Mesendoderm (in vitro differentiated cells): ENCODE measurements around the gene VASH2.

Experiments
- DNase-seq: peaks from one replicate; pipeline ENCODE4 v3.0.0; 2013
- H2AK5ac ChIP-seq: 2 replicates; pipeline ENCODE4 v1.6.1; 2013; ENCODE audit warnings: low read length, inconsistent platforms
- H2BK120ac ChIP-seq: 2 replicates; pipeline ENCODE4 v1.6.1; 2013; ENCODE audit warnings: low read depth, mild to moderate bottlenecking, low read length, moderate library complexity, mixed read lengths
- H2BK15ac ChIP-seq: replicated peaks from 2 replicates; pipeline ENCODE4 v1.6.1; 2013; ENCODE audit warnings: low read depth, mild to moderate bottlenecking, moderate library complexity
- H2BK5ac ChIP-seq: 2 replicates; pipeline ENCODE4 v1.6.1; 2013; ENCODE audit warnings: low read length, inconsistent platforms
- H3K18ac ChIP-seq: 2 replicates; pipeline ENCODE4 v1.6.1; 2013; ENCODE audit warnings: mild to moderate bottlenecking, low read length, mixed read lengths
- H3K23ac ChIP-seq: one replicate; pipeline ENCODE4 v1.6.1; 2013; ENCODE audit warnings: low read length
- H3K27ac ChIP-seq: 2 replicates; pipeline ENCODE4 v1.5.1; 2013; ENCODE audit warnings: low read depth, mild to moderate bottlenecking, inconsistent platforms, low read length, moderate library complexity
- H3K27me3 ChIP-seq: 2 replicates; pipeline ENCODE4 v1.6.1; 2013; ENCODE audit warnings: low read length, control low read depth, mild to moderate bottlenecking, inconsistent platforms; ENCODE audit not compliant: insufficient read depth, poor library complexity
- H3K36me3 ChIP-seq: 2 replicates; pipeline ENCODE4 v1.6.1; 2013; ENCODE audit warnings: low read length, inconsistent platforms; ENCODE audit not compliant: control insufficient read depth, insufficient read depth
- H3K4ac ChIP-seq: one replicate; pipeline ENCODE4 v1.6.1; 2013; ENCODE audit warnings: low read depth, mild to moderate bottlenecking, low read length, moderate library complexity
- H3K4me1 ChIP-seq: 2 replicates; pipeline ENCODE4 v1.6.1; 2013; ENCODE audit warnings: low read depth, low read length, inconsistent platforms; ENCODE audit not compliant: control insufficient read depth
- H3K4me2 ChIP-seq: 2 replicates; pipeline ENCODE4 v1.6.1; 2013; ENCODE audit warnings: low read length
- H3K4me3 ChIP-seq: 2 replicates; pipeline ENCODE4 v1.5.1; 2013; ENCODE audit warnings: mild to moderate bottlenecking, low read length
- H3K56ac ChIP-seq: one replicate; pipeline ENCODE4 v1.6.1; 2013; ENCODE audit warnings: low read length
- H3K79me1 ChIP-seq: 2 replicates; pipeline ENCODE4 v1.6.1; 2013; ENCODE audit warnings: low read length, inconsistent platforms
- H3K79me2 ChIP-seq: 2 replicates; pipeline ENCODE4 v1.6.1; 2013; ENCODE audit warnings: mild to moderate bottlenecking, low read length; ENCODE audit not compliant: control insufficient read depth, insufficient read depth
- H3K9ac ChIP-seq: 2 replicates; pipeline ENCODE4 v1.6.1; 2013; ENCODE audit warnings: low read length, inconsistent platforms
- H4K5ac ChIP-seq: one replicate; pipeline ENCODE4 v1.6.1; 2013; ENCODE audit warnings: low read length
- H4K8ac ChIP-seq: one replicate; pipeline ENCODE4 v1.6.1; 2013; ENCODE audit warnings: low read depth, mild to moderate bottlenecking, control low read depth, low read length, moderate library complexity
- WGBS: extraction: QIAGEN DNeasy Blood & Tissue Kit; methylation state at CpG from one replicate; pipeline ENCODE4 v1.1.7; 2013; ENCODE audit warnings: low lambda C conversion rate, missing lambda C conversion rate; ENCODE audit not compliant: insufficient coverage; ENCODE audit errors: extremely low coverage; 5-methylcytosine and 5-hydroxymethylcytosine counted together

Gene VASH2

DNA sequence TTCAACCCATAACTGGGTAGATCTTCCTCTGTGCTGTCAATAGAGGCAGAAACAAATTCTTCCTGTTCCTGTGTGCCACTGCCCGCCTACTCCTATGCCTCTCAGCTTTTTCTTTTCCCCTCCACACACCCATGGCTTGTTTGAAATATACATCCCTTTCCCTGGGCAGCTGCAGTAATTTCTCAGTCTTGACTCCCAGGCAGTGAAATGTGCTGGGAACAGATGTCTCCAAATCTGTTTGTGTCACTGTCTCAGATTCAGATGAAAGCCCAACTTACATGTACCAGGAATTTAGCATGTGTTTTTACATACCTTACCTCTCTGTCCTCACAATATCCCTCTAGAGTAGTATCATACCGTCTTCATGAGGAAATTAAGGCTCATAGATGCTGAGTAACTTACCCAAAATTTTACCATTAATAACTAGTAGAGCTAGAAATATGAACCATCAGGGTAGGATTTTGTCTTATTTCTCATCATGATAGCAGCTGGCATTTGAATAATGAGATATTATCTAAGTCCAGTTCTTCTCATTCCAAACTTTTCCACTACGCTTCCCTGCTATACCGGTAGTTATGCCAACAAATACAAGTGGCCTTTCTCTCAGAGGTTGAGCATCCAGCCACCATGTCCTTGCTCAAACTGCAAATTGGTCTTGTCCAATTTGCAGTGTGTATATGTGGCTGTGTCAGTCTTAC, 4.7 kb upstream of the VASH2 start:
- Histone ChIP-seq H3K27ac (no peak overlapping the region), H3K23ac (no peak overlapping the region), H3K36me3 (no peaks in the 10 kb centered on the region), H2BK5ac (no peak overlapping the region), H3K4me1 (peaks cover 3% of the 10 kb centered on the region), H3K27me3 (no peaks in the 10 kb centered on the region), H3K79me2 (peaks cover 1% of the 10 kb centered on the region), H4K5ac (no peak overlapping the region), H3K9ac (no peak overlapping the region), H4K8ac (no peak overlapping the region), H3K56ac (no peak overlapping the region), H3K4me2 (no peak overlapping the region), H2BK120ac (no peak overlapping the region), H3K4ac (no peak overlapping the region), H3K4me3 (no peak overlapping the region), H2BK15ac (no peak overlapping the region), H3K18ac (no peak overlapping the region), H3K79me1 (no peaks in the 10 kb centered on the region), H2AK5ac (no peak overlapping the region)
- no peak for DNase-seq
- WGBS = no CpG with 5 or more reads among the region's 4 CpGs

DNA sequence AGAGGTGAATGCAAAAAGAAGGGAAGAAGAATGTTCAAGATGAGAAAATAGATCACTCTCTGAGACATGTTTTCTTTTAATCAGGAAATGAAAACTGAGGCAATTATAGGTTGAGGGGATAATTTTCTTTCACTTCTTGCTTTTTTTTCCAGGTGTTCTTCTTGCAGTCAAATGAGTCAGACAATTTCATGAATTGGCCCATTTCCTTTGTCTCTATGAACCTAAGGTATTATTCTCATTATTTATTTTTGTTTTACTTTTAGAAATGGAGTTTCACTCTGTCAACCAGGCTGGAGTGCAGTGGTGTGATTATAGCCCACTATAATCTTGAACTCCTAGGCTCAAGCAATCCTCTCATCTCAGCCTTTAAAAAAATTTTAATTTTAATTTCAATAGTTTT, 3.5 kb upstream of the VASH2 start:
- no peak for DNase-seq
- H2BK120ac ChIP-seq = no peak overlapping the region
- no peak overlapping the region for H3K4me3 ChIP-seq
- peaks cover 3% of the 10 kb centered on the region for H3K4me1 ChIP-seq
- H3K4me2 ChIP-seq = no peak overlapping the region
- no peak overlapping the region for H3K27ac ChIP-seq
- H3K18ac ChIP-seq = no peak overlapping the region
- H3K9ac ChIP-seq = no peak overlapping the region
- no peak overlapping the region for H2AK5ac ChIP-seq
- H3K79me2 ChIP-seq = peaks cover 13% of the 10 kb centered on the region
- no peak overlapping the region for H3K23ac ChIP-seq
- H2BK5ac ChIP-seq = no peak overlapping the region
- H4K8ac ChIP-seq = no peak overlapping the region
- H3K36me3 ChIP-seq = no peaks in the 10 kb centered on the region
- H3K27me3 ChIP-seq = no peaks in the 10 kb centered on the region
- no peak overlapping the region for H4K5ac ChIP-seq
- H3K56ac ChIP-seq = no peak overlapping the region
- peaks cover 2% of the 10 kb centered on the region for H3K79me1 ChIP-seq
- H2BK15ac ChIP-seq = no peak overlapping the region
- no peak overlapping the region for H3K4ac ChIP-seq

GRCh38 chr1:212949771-212950170, 570 bp upstream of the VASH2 start:
- Histone ChIP-seq H3K4me2 (peak overlapping the region; percentile 89), H3K36me3 (peaks cover 2% of the 10 kb centered on the region), H3K27me3 (no peaks in the 10 kb centered on the region), H3K18ac (peak overlapping the region; percentile 22), H3K9ac (peak overlapping the region; percentile 78), H3K79me2 (peaks cover 32% of the 10 kb centered on the region), H3K4me1 (peaks cover 8% of the 10 kb centered on the region), H3K4me3 (peak overlapping the region; percentile 49), H3K79me1 (peaks cover 3% of the 10 kb centered on the region), H2AK5ac (no peak overlapping the region), H2BK120ac (no peak overlapping the region), H3K4ac (no peak overlapping the region), H4K8ac (no peak overlapping the region), H3K27ac (no peak overlapping the region), H2BK5ac (peak overlapping the region; percentile 38), H3K56ac (peak overlapping the region; percentile 89), H2BK15ac (no peak overlapping the region), H3K23ac (no peak overlapping the region), H4K5ac (no peak overlapping the region)
- WGBS = no CpG with 5 or more reads among the region's 2 CpGs
- DNase-seq = no peak

DNA sequence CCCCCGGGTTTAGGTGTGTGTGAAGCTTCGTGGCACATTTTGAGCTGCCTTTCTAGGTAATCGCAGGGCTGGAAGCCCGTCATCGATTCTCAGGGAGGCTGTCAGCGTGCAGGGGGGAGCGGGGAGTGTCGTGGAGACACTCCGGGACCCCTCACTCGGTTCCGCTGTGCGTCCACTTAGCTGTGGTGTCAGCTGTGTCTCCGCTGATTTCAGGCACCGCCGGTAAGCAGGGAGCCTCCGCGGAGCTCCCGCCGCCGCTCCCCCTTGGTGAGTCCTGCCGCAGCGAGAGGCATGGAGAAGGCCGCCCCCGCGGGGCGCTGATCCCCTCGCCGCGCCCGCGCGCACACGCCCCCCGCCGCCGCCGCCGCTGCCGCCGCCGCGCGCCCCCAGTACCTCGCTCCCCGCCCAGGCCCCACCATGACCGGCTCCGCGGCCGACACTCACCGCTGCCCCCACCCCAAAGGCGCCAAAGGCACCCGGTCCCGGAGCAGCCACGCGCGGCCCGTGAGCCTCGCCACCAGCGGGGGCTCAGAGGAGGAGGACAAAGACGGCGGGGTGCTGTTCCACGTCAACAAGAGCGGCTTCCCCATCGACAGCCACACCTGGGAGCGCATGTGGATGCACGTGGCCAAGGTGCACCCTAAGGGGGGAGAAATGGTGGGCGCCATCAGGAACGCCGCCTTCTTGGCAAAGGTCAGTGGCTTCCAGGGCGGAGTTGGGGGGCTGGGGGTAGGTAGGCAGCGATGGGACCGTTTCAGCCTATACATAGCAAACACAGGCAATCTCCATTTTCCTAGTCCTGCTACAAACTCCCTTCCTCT, 995 bp downstream of the VASH2 start:
- Histone ChIP-seq H3K4me1 (peaks cover 8% of the 10 kb centered on the region), H3K79me1 (peaks cover 8% of the 10 kb centered on the region), H3K4ac (no peak overlapping the region), H4K5ac (no peak overlapping the region), H2BK120ac (no peak overlapping the region), H2BK5ac (no peak overlapping the region), H3K27me3 (no peaks in the 10 kb centered on the region), H3K23ac (peak overlapping the region; percentile 15), H3K79me2 (peaks cover 41% of the 10 kb centered on the region), H3K36me3 (peaks cover 4% of the 10 kb centered on the region), H4K8ac (no peak overlapping the region), H3K56ac (peak overlapping the region; percentile 92), H3K4me3 (peak overlapping the region; percentile 87), H3K9ac (peak overlapping the region; percentile 79), H2AK5ac (no peak overlapping the region), H3K4me2 (peak overlapping the region; percentile 88), H3K18ac (peak overlapping the region; percentile 3), H2BK15ac (no peak overlapping the region), H3K27ac (no peak overlapping the region)
- DNase-seq = no peak
- WGBS = no CpG with 5 or more reads among the region's 72 CpGs

DNA sequence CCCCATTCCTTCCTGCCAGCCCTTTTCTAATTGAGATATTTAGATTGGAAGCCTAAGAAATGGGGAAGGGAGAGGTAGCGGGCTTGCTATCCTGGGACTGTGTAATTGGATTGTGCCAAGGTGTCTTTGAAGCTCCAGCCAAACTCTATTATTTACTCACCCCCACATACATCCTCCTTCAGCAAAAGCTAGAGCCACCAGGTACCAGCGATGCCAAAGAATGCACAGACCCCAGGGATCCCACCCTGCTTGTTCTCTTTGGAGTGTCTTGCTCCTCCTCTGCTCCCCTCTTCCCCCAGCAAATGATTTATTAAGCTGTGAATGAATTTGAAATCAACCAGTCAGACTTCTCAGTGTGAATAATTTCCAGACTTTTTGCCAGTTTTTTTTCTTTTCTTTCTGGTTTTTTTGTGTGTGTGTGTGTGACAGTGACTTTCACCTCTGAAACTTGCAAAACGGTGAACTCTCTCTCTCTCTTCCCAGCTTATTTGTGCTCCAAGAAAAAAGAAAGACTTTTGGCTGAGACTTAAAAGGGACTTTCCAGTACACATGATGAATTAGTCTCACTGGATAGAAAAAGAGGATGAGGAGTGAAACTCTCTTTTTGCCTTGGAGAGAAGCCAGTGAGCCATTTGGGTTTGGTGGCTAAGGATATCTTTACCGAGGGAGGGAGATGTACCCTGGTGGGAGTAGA, 1.8 kb downstream of the VASH2 start:
- peak overlapping the region; percentile 92 for H3K56ac ChIP-seq
- peak overlapping the region; percentile 51 for H3K4me3 ChIP-seq
- no peak overlapping the region for H3K27ac ChIP-seq

More for the DNA sequence above, 1.8 kb downstream of the VASH2 start:
- Histone ChIP-seq H4K5ac (no peak overlapping the region), H3K18ac (peak overlapping the region; percentile 3), H3K4me2 (peak overlapping the region; percentile 88), H2AK5ac (no peak overlapping the region), H3K79me2 (peaks cover 42% of the 10 kb centered on the region), H3K4me1 (peaks cover 8% of the 10 kb centered on the region), H3K79me1 (peaks cover 8% of the 10 kb centered on the region), H3K27me3 (no peaks in the 10 kb centered on the region), H3K4ac (no peak overlapping the region), H3K36me3 (peaks cover 4% of the 10 kb centered on the region), H4K8ac (no peak overlapping the region), H2BK120ac (no peak overlapping the region), H3K9ac (peak overlapping the region; percentile 79), H2BK15ac (no peak overlapping the region), H3K23ac (no peak overlapping the region), H2BK5ac (no peak overlapping the region)
- no peak for DNase-seq
- WGBS = no CpG with 5 or more reads among the region's 4 CpGs
